HG02763 (cell line): ENCODE measurements around the gene FLT1.

Source experiments
- ATAC-seq: cut with Tn5 transposase; IDR thresholded peaks from one replicate; pipeline ENCODE4 v1.9.1; 2021; ENCODE audit warnings: mild to moderate bottlenecking, moderate library complexity; ENCODE audit not compliant: unreplicated experiment

The FLT1 gene

GRCh38 chr13:28527629-28528028, 32.7 kb upstream of the FLT1 start:
- ATAC-seq: no peak

- ATAC-seq: no peak
These were observed 31.9 kb upstream of the FLT1 start for GRCh38 chr13:28526876-28527275.

- ATAC-seq: no peak
These were observed 27.9 kb upstream of the FLT1 start for GRCh38 chr13:28522871-28523270.

- ATAC-seq: no peak
These were observed 18.8 kb upstream of the FLT1 start for GRCh38 chr13:28513745-28514144.

- no peak for ATAC-seq
These were observed 15.6 kb upstream of the FLT1 start for GRCh38 chr13:28510542-28510941.

GRCh38 chr13:28510066-28510465, 15.1 kb upstream of the FLT1 start:
- ATAC-seq: no peak

- no peak for ATAC-seq
These were observed 10.7 kb upstream of the FLT1 start for GRCh38 chr13:28505543-28506135.

- no peak for ATAC-seq
These were observed 8.4 kb upstream of the FLT1 start for GRCh38 chr13:28503182-28503967.

GRCh38 chr13:28501547-28501946, 6.6 kb upstream of the FLT1 start:
- ATAC-seq: no peak

GRCh38 chr13:28499609-28500008, 4.7 kb upstream of the FLT1 start:
- ATAC-seq: no peak

GRCh38 chr13:28498481-28499115, 3.7 kb upstream of the FLT1 start:
- ATAC-seq: no peak

- ATAC-seq: no peak
These were observed 2.4 kb upstream of the FLT1 start for GRCh38 chr13:28497143-28497876.

- no peak for ATAC-seq
These were observed 1.2 kb upstream of the FLT1 start for GRCh38 chr13:28496188-28496564.

- no peak for ATAC-seq
These were observed 735 bp upstream of the FLT1 start for GRCh38 chr13:28495538-28496187.

GRCh38 chr13:28494504-28494777, 487 bp downstream of the FLT1 start:
- ATAC-seq: no peak

- ATAC-seq: no peak
These were observed 1.0 kb downstream of the FLT1 start for GRCh38 chr13:28493740-28494503.

GRCh38 chr13:28492569-28493367, 2.2 kb downstream of the FLT1 start:
- no peak for ATAC-seq

- ATAC-seq: no peak
These were observed 4.9 kb downstream of the FLT1 start for GRCh38 chr13:28490061-28490460.

GRCh38 chr13:28489524-28489931, 5.4 kb downstream of the FLT1 start:
- ATAC-seq: no peak
